Measurements from ENCODE around the gene SLC28A2. TPM values are rescaled to one million over a fixed set of nuclear protein-coding genes. Genes with fewer than 3 reads are reported as not detected.
"Not testable (repeated sequence)": the region's sequence is repeated elsewhere in the genome, so short reads cannot be mapped to it uniquely, and the experiment has no call there.

Gene SLC28A2
- total RNA-seq, 1 experiment from 2014 or later = not detected

- no peak for DNase-seq (ENCODE audit: low read depth)
Observed at GRCh38 chr15:45262906-45263461, 10.9 kb downstream of the SLC28A2 start.

GRCh38 chr15:45263854-45264253 lies 11.8 kb downstream of the SLC28A2 start:
- no peak for DNase-seq (ENCODE audit: low read depth)

DNA sequence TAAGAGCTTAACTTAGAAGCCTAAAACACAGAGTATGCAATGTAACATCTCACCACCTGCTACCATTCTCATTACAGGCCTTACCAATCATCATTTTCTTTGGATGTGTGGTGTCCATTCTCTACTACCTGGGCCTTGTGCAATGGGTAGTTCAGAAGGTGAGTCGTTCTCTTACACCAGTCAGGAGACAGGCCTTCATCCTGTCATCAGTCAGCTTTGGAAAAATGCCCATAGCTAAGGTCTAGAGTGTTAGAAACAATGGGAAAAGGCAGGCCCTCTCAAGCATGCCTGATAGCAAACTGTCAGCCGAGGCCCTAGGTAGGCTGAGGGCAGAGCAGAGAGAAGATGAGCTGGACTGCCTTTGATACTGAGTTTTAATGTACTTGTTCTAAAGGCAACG lies 13.5 kb downstream of the SLC28A2 start:
- DNase-seq (ENCODE audit: low read depth) = no peak

- DNase-seq (ENCODE audit: low read depth) = no peak
Observed at GRCh38 chr15:45268135-45268534, 16.1 kb downstream of the SLC28A2 start.

- no peak for DNase-seq (ENCODE audit: low read depth)
Observed at GRCh38 chr15:45274636-45275380, 22.8 kb downstream of the SLC28A2 start.

- DNase-seq (ENCODE audit: low read depth) = peak; percentile 6
Observed at GRCh38 chr15:45276831-45277230, 24.8 kb downstream of the SLC28A2 start.

- DNase-seq (ENCODE audit: low read depth) = peak; percentile 98
Observed at GRCh38 chr15:45279024-45279698, 27.1 kb downstream of the SLC28A2 start.

- DNase-seq (ENCODE audit: low read depth) = no peak
Observed at GRCh38 chr15:45285413-45285812, 33.4 kb downstream of the SLC28A2 start.

- DNase-seq (ENCODE audit: low read depth) = no peak
Observed at GRCh38 chr15:45287390-45287956, 35.4 kb downstream of the SLC28A2 start.

GRCh38 chr15:45288947-45289346 lies 36.9 kb downstream of the SLC28A2 start:
- DNase-seq (ENCODE audit: low read depth) = no peak

- no peak for DNase-seq (ENCODE audit: low read depth)
Observed at GRCh38 chr15:45291822-45292582, 40.0 kb downstream of the SLC28A2 start.

DNA sequence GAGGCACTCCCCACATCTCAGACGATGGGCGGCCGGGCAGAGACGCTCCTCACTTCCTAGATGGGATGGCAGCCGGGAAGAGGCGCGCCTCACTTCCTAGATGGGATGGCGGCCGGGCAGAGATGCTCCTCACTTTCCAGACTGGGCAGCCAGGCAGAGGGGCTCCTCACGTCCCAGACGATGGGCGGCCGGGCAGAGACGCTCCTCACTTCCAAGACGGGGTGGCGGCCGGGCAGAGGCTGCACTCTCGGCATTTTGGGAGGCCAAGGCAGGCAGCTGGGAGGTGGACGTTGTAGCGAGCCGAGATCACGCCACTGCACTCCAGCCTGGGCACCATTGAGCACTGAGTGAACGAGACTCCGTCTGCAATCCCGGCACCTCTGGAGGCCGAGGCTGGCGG lies 41.3 kb downstream of the SLC28A2 start:
- not testable (repeated sequence) for DNase-seq (ENCODE audit: low read depth)

DNA sequence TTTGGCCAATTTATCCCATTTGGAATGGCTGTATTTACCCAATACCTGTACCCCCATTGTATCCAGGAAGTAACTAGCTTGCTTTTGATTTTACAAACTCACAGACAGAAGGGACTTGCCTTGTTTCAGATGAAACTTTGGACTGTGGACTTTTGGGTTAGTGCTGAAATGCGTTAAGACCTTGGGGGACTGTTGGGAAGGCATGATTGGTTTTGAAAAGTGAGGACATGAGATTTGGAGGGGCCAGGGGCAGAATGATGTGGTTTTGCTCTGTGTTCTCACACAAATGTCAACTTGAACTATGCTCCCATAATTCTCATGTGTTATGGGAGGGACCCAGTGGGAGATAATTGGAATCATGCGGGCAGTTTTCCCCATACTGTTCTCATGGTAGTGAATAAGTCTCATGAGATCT lies 46.9 kb downstream of the SLC28A2 start:
- DNase-seq (ENCODE audit: low read depth) = not testable (repeated sequence)

- DNase-seq (ENCODE audit: low read depth) = no peak
Observed at GRCh38 chr15:45304711-45305110, 52.7 kb downstream of the SLC28A2 start.

DNA sequence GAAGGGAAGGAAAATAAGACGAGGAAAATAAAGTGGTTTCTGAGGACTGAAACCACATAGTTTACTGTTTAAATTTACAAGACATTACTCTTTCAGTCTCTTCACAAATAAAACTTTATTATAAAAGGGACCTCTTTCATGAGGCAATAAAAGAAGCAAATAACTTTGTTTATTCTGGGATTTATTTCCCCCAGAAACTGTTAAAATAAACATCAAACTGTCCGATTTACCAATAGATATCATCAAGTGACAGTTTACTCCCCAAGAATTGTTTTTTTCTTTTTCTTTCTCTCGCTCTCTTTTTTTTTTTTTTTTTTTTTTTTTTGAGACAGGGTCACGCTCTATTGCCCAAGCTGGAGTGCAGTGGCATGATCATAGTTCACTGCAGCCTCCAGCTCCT lies 54.1 kb downstream of the SLC28A2 start:
- DNase-seq (ENCODE audit: low read depth) = no peak

GRCh38 chr15:45307230-45307924 lies 55.3 kb downstream of the SLC28A2 start:
- DNase-seq (ENCODE audit: low read depth) = peak; percentile 36

GRCh38 chr15:45314117-45314516 lies 62.1 kb downstream of the SLC28A2 start:
- not testable (repeated sequence) for DNase-seq (ENCODE audit: low read depth)

GRCh38 chr15:45314960-45315359 lies 62.9 kb downstream of the SLC28A2 start:
- peak; percentile 62 for DNase-seq (ENCODE audit: low read depth)

DNA sequence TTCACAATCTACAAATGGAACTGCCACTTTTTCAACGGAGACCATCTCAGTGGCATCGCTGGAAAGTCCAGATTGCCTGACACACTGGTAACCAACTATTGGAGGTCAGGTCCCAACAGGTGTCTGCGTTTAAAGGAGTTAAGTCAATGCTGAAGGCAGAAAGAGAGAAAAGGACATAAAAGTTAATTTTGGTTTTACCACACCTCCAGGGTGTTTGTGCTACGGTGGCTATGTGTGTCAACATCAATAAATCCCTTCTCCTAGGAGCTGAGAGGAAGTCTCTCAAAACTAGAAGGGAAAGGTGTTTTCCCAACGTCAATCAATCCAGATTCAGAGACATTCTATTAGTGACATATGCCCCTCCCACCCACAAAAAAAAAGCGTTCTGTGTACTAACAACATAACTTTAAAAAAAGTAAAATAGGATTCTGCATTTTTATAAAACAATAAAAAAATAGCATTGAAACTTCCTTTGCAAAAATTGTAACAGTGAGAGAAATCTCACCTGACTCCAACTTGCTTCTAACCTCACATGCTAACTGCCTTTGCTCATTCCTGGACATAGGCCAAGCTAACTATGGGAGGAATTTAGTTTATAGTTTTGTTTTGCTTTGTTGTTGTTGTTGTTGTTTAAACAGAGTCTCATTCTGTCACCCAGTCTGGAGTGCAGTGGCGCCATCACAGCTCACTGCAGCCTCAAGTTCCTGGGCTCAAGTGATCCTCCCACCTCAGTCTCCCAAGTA lies 67.6 kb downstream of the SLC28A2 start:
- no peak for DNase-seq (ENCODE audit: low read depth)

GRCh38 chr15:45320581-45321205 lies 68.7 kb downstream of the SLC28A2 start:
- DNase-seq (ENCODE audit: low read depth) = no peak
